Hepatocyte (in vitro differentiated cells): Measurements from ENCODE around the gene ARL17A.
"Not testable (repeated sequence)": the region's sequence is repeated elsewhere in the genome, so short reads cannot be mapped to it uniquely, and the experiment has no call there.

ENCODE experiments used
- CTCF ChIP-seq: fragments of 200-600 bp; sonication (generic); IDR thresholded peaks from 2 replicates; pipeline ENCODE4 v1.5.1; 2016; ENCODE audit warnings: antibody characterized with exemption, mild to moderate bottlenecking; ENCODE audit not compliant: poor library complexity
- EZH2 ChIP-seq: fragments of 200-600 bp; sonication (generic); IDR thresholded peaks from 2 replicates; pipeline ENCODE4 v1.6.1; 2016; ENCODE audit warnings: antibody characterized with exemption, mild to moderate bottlenecking, borderline replicate concordance

DNA sequence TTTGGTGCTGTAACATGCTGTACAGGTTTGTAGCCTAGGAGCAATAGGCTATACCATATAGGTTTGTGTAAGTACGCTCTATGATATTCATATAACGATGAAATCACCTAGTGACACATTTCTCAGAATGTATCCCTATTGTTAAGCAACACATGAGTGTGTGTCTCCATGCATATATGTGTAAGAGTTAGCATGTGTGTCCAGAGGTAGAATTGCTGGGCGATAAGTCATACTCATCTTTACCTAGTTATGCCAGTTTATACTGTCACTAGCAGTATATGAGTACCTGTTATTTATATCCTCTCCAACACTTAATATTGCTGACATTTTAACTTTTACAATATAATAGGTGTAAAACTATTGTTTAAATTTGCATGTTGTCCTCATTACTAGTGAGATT is 21.3 kb upstream of the ARL17A start:
- TF ChIP-seq CTCF, EZH2: not testable (repeated sequence)
